ENCODE measurements around the gene RASGRF2.

RASGRF2 gene

GRCh38 chr5:81162501-81162900 lies 202.3 kb downstream of the RASGRF2 start:
- DNase-seq (ENCODE audit: insufficient read length, low spot score): no peak
- FAIRE-seq: no peak
- TF ChIP-seq CTCF (IDR thresholded peaks at IDR 0.05; ENCODE audit: insufficient read depth, missing control alignments): no peak

DNA sequence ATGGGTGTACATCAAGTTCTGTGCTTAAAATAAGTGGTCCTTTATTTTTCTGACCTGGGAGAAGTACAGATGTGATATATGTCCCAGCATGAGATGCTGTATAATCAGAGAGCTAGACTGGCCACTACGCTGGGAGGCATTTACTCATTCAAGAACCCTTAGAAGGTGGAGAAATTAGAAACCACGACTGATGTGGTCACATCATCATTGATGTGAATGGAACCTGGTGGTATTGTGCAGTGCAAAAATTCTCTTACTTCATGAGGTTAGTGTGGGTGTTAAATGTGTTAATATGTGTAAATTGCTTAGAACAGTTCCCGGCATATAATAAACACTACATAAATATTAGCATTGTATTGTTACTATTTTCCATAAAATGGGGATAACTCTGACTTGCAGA lies 203.5 kb downstream of the RASGRF2 start:
- TF ChIP-seq CTCF (IDR thresholded peaks at IDR 0.05; ENCODE audit: insufficient read depth, missing control alignments): no peak
- DNase-seq (ENCODE audit: insufficient read length, low spot score): no peak
- FAIRE-seq: no peak

GRCh38 chr5:81164476-81164875 lies 204.3 kb downstream of the RASGRF2 start:
- no peak for DNase-seq (ENCODE audit: insufficient read length, low spot score)
- no peak for TF ChIP-seq CTCF (IDR thresholded peaks at IDR 0.05; ENCODE audit: insufficient read depth, missing control alignments)
- no peak for FAIRE-seq

GRCh38 chr5:81164936-81165335 lies 204.8 kb downstream of the RASGRF2 start:
- DNase-seq (ENCODE audit: insufficient read length, low spot score) (no peak), FAIRE-seq (no peak)
- TF ChIP-seq CTCF (IDR thresholded peaks at IDR 0.05; ENCODE audit: insufficient read depth, missing control alignments): no peak

DNA sequence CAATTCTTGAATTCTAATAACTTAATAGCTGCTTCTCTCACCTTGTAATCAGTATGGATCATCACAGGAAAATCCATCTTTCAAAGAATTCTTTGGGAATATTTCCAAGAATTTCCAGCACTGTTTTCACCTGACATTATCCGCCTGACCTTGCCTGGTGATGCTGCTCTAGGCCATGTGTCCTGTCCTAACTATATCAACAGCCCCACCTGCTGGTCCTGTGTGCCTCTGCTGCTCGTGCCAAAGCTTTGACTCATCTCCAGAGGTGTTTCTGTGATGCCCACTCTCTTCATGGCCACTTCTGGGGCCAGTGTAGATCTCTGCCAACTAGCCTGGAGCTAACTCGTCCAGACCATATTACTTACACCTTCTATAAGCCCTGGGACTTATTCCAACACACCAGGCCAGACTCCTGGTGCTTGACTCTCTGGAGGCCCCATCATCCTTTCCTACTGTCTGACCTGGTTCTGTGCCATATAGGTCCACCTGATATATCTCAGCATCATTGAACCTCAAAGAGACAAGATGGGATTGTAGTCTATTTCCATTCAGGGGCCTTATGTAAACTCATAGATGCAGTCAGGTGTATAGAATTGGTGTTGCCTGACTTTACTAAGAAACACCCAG lies 205.4 kb downstream of the RASGRF2 start:
- FAIRE-seq: no peak
- peak; percentile 44 for DNase-seq (ENCODE audit: insufficient read length, low spot score)
- TF ChIP-seq CTCF (IDR thresholded peaks at IDR 0.05; ENCODE audit: insufficient read depth, missing control alignments): peak; percentile 83

DNA sequence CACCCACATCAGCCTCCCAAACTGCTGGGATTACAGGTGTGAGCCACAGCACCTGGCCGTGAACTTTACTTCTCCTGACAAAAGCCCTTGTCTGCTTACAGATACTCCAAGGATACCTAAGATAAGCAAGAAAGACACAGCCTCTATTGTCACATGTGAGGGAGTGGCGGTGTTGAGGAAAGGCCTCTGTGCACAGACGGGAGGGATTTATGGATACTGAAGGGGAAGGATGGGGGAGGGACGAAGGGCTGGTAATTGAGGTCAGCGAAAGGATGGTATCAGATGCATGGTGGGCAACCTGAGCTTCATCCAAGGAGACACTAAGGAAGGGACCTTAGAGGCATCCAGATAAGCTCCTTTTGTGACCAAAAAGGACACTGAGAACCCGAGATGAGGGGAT lies 206.3 kb downstream of the RASGRF2 start:
- no peak for TF ChIP-seq CTCF (IDR thresholded peaks at IDR 0.05; ENCODE audit: insufficient read depth, missing control alignments)
- no peak for FAIRE-seq

DNA sequence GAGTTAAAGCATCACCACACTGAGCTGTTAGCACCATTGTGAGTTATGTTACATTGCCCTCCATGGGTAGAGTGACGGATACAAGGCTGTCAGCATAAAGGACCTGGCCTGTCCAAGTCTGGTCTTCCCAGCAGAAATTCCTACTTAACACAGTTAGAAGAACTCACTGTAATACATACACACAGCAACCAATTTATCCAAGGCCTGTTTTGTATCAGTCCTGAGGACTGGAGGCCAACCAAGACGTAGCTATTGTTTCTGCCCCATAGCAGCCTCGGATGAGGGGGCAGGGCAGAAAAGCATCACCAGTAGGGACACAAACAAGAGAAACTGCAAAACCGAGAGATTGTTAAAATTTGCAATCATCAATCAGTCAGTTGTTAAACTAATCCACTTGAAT lies 206.9 kb downstream of the RASGRF2 start:
- FAIRE-seq (no peak), DNase-seq (ENCODE audit: insufficient read length, low spot score) (no peak)
- no peak for TF ChIP-seq CTCF (IDR thresholded peaks at IDR 0.05; ENCODE audit: insufficient read depth, missing control alignments)

More for the DNA sequence above, 206.3 kb downstream of the RASGRF2 start:
- no peak for DNase-seq (ENCODE audit: insufficient read length, low spot score)

Data from D721Med (cell line).